Neural crest cell (in vitro differentiated cells): ENCODE data around the gene NT5DC1. TPM values are rescaled to one million over a fixed set of nuclear protein-coding genes. Genes with fewer than 3 reads are reported as not detected.
"Not testable (repeated sequence)": the region's sequence is repeated elsewhere in the genome, so short reads cannot be mapped to it uniquely, and the experiment has no call there.

Experiments
- DNase-seq: peaks from one replicate; pipeline ENCODE4 v3.0.0; 2021; ENCODE audit warnings: low read depth, mixed read lengths, low spot score
- H3K27ac Mint-ChIP-seq: one replicate; pipeline ENCODE4 v1.8.0; 2021; ENCODE audit warnings: mild to moderate bottlenecking, mixed read lengths; ENCODE audit not compliant: unreplicated experiment
- H3K27me3 Mint-ChIP-seq: 2 replicates; pipeline ENCODE4 v1.8.0; 2021; ENCODE audit warnings: low read depth, mild to moderate bottlenecking, mixed read lengths
- H3K36me3 Mint-ChIP-seq: 2 replicates; pipeline ENCODE4 v1.8.0; 2021; ENCODE audit warnings: low read depth, mild to moderate bottlenecking, mixed read lengths
- H3K4me1 Mint-ChIP-seq: 2 replicates; pipeline ENCODE4 v1.8.0; 2021; ENCODE audit warnings: mixed read lengths
- H3K4me3 Mint-ChIP-seq: one replicate; pipeline ENCODE4 v1.8.0; 2021; ENCODE audit warnings: mild to moderate bottlenecking, mixed read lengths
- H3K9me3 Mint-ChIP-seq: 2 replicates; pipeline ENCODE4 v1.8.0; 2021; ENCODE audit warnings: mixed read lengths
- total RNA-seq: library from RNA; stranded (reverse); gene quantifications from 2 replicates; pipeline ENCODE4 v1.2.1, GENCODE V29; 2021
- TF ChIP-seq, protein P1 (sequence below): fragments of 200-600 bp; sonication (generic); conservative IDR thresholded peaks from 2 replicates; pipeline ENCODE4 v1.5.0; 2021; ENCODE audit warnings: antibody characterized with exemption, mild to moderate bottlenecking

Gene NT5DC1
- total RNA-seq, 1 donor from 2014 or later: 33.2 TPM

GRCh38 chr6:116282698-116283097, 182.0 kb downstream of the NT5DC1 start:
- peaks cover 13% of the 10 kb centered on the region for H3K36me3 Mint-ChIP-seq

DNA sequence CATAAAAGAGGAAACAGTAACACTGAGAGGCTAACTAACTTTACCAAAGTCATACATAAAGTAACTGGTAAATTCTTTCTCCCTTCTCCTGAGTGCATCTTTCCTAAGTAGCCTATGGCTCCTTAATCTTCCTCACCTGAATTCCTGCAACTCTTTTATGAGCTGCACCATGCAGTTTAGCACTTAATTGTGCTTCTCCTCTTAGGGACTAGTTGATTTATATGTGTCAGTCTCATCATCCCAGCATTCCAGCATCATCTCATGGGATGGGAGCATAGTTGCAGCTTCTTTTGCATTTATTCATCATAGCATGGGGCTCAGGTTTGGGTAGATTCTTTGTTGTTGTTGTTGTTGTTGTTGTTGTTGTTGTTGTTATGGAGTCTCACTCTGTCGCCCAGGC, 182.5 kb downstream of the NT5DC1 start:
- no peaks in the 10 kb centered on the region for H3K27me3 Mint-ChIP-seq
- no peak overlapping the region for H3K4me3 Mint-ChIP-seq
- no peak for DNase-seq
- no peak overlapping the region for H3K27ac Mint-ChIP-seq
- TF ChIP-seq, protein P1, sequence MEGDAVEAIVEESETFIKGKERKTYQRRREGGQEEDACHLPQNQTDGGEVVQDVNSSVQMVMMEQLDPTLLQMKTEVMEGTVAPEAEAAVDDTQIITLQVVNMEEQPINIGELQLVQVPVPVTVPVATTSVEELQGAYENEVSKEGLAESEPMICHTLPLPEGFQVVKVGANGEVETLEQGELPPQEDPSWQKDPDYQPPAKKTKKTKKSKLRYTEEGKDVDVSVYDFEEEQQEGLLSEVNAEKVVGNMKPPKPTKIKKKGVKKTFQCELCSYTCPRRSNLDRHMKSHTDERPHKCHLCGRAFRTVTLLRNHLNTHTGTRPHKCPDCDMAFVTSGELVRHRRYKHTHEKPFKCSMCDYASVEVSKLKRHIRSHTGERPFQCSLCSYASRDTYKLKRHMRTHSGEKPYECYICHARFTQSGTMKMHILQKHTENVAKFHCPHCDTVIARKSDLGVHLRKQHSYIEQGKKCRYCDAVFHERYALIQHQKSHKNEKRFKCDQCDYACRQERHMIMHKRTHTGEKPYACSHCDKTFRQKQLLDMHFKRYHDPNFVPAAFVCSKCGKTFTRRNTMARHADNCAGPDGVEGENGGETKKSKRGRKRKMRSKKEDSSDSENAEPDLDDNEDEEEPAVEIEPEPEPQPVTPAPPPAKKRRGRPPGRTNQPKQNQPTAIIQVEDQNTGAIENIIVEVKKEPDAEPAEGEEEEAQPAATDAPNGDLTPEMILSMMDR: no peak
- H3K4me1 Mint-ChIP-seq: peaks cover 25% of the 10 kb centered on the region
- peaks cover 9% of the 10 kb centered on the region for H3K36me3 Mint-ChIP-seq
- H3K9me3 Mint-ChIP-seq: no peaks in the 10 kb centered on the region

More at GRCh38 chr6:116282698-116283097, 182.0 kb downstream of the NT5DC1 start:
- Mint-ChIP-seq H3K9me3 (no peaks in the 10 kb centered on the region), H3K4me1 (peaks cover 30% of the 10 kb centered on the region), H3K27ac (no peak overlapping the region), H3K4me3 (peak overlapping the region; percentile 8), H3K27me3 (no peaks in the 10 kb centered on the region)
- DNase-seq: no peak
- TF ChIP-seq, protein P1: no peak

DNA sequence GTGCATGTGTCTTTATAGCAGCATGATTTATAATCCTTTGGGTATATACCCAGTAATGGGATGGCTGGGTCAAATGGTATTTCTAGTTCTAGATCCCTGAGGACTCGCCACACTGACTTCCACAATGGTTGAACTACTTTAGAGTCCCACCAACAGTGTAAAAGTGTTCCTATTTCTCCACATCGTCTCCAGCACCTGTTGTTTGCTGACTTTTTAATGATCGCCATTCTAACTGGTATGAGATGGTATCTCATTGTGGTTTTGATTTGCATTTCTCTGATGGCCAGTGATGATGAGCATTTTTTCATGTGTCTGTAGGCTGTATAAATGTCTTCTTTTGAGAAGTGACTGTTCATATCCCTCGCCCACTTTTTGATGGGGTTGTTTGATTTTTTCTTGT, 184.3 kb downstream of the NT5DC1 start:
- not testable (repeated sequence) for H3K27me3 Mint-ChIP-seq, DNase-seq, H3K9me3 Mint-ChIP-seq, H3K4me3 Mint-ChIP-seq, H3K27ac Mint-ChIP-seq, H3K36me3 Mint-ChIP-seq
- H3K4me1 Mint-ChIP-seq: peaks cover 11% of the 10 kb centered on the region

DNA sequence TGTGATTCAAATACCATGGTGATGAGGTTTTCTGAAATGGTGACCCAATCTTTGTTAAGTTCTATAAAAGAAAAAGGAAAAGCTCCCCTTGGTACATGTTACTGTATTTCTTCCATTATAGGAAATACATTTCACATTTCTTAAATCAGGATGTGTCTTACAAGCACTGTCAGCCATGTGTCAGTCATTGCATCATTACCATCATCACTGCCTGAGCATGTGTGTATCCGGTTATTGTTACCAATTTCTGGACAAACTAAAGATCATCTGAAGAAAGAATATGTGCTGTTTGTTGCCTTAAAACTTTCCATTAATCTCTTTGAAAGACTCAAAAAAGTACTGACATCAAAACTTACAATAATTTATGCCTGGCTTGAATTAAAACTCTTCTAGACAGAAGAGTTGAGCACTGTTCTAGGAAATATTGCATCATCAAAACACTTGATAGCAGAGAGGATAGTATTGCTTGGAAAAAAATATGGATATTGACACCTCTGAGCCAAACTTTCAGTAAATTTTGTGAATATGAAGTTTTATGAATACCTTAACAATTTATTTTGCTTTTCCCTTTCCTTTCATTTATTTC, 186.2 kb downstream of the NT5DC1 start:
- H3K36me3 Mint-ChIP-seq: no peaks in the 10 kb centered on the region
- no peak overlapping the region for H3K4me3 Mint-ChIP-seq
- TF ChIP-seq, protein P1: no peak
- no peaks in the 10 kb centered on the region for H3K9me3 Mint-ChIP-seq
- no peak for DNase-seq
- no peaks in the 10 kb centered on the region for H3K27me3 Mint-ChIP-seq
- H3K4me1 Mint-ChIP-seq: no peaks in the 10 kb centered on the region
- H3K27ac Mint-ChIP-seq: no peak overlapping the region

GRCh38 chr6:116287689-116288282, 187.1 kb downstream of the NT5DC1 start:
- no peaks in the 10 kb centered on the region for H3K4me1 Mint-ChIP-seq

GRCh38 chr6:116289876-116290275, 189.2 kb downstream of the NT5DC1 start:
- TF ChIP-seq, protein P1: no peak
- Mint-ChIP-seq H3K4me1 (no peaks in the 10 kb centered on the region), H3K36me3 (peaks cover under 1% of the 10 kb centered on the region), H3K27ac (no peak overlapping the region), H3K4me3 (no peak overlapping the region), H3K27me3 (no peaks in the 10 kb centered on the region), H3K9me3 (no peaks in the 10 kb centered on the region)
- no peak for DNase-seq

More at GRCh38 chr6:116287689-116288282, 187.1 kb downstream of the NT5DC1 start:
- DNase-seq: no peak
- no peak overlapping the region for H3K4me3 Mint-ChIP-seq
- H3K36me3 Mint-ChIP-seq: no peaks in the 10 kb centered on the region
- H3K27me3 Mint-ChIP-seq: no peaks in the 10 kb centered on the region
- TF ChIP-seq, protein P1: peak; percentile 95
- no peaks in the 10 kb centered on the region for H3K9me3 Mint-ChIP-seq
- no peak overlapping the region for H3K27ac Mint-ChIP-seq
